ENCODE results near the gene TNFAIP8L1.

The TNFAIP8L1 gene

GRCh38 chr19:4697304-4697703, 58.0 kb downstream of the TNFAIP8L1 start:
- no peak overlapping the region for H2AFZ ChIP-seq (ENCODE audit: low read depth, low read length)
- H4K20me1 ChIP-seq (ENCODE audit: insufficient read depth, low read length), result peaks cover 13% of the 10 kb centered on the region
- no peak overlapping the region for H3K27ac ChIP-seq (ENCODE audit: low read length)
- ATAC-seq (ENCODE audit: insufficient read depth, low read depth) (no peak), DNase-seq (no peak)
- H3K4me2 ChIP-seq (ENCODE audit: insufficient read depth, low read length), result no peak overlapping the region
- no peaks in the 10 kb centered on the region for H3K4me1 ChIP-seq (ENCODE audit: insufficient read depth, low read length)
- no peak overlapping the region for H3K9ac ChIP-seq (ENCODE audit: low read depth, low read length)
- no peaks in the 10 kb centered on the region for H3K9me3 ChIP-seq (ENCODE audit: insufficient read depth, low read length, severe bottlenecking)
- no peak overlapping the region for H3K4me3 ChIP-seq (ENCODE audit: low read depth in 1 of 2, low read length in 2 of 2)
- no peaks in the 10 kb centered on the region for H3K79me2 ChIP-seq (ENCODE audit: insufficient read depth, low read length)
- peaks cover 88% of the 10 kb centered on the region for H3K36me3 ChIP-seq (ENCODE audit: insufficient read depth, low read length)
- TF ChIP-seq EZH2 (IDR thresholded peaks at IDR 0.05; ENCODE audit: borderline replicate concordance, low read depth, low read length, severe bottlenecking) (no peak), CTCF (IDR thresholded peaks at IDR 0.05; ENCODE audit: borderline replicate concordance, extremely low read depth, low read length, poor library complexity, severe bottlenecking) (no peak)
- H3K27me3 ChIP-seq (ENCODE audit: insufficient read depth, low read length, poor library complexity), result no peaks in the 10 kb centered on the region

- ATAC-seq (ENCODE audit: insufficient read depth, low read depth), result no peak
- Histone ChIP-seq H3K9me3 (ENCODE audit: insufficient read depth, low read length, severe bottlenecking) (no peaks in the 10 kb centered on the region), H3K27ac (ENCODE audit: low read length) (no peak overlapping the region), H4K20me1 (ENCODE audit: insufficient read depth, low read length) (peaks cover 9% of the 10 kb centered on the region; the same call in 1 of the 2 replicates), H3K4me3 (ENCODE audit: low read depth in 1 of 2, low read length in 2 of 2) (no peak overlapping the region), H3K36me3 (ENCODE audit: insufficient read depth, low read length) (peaks cover 82% of the 10 kb centered on the region), H3K4me1 (ENCODE audit: insufficient read depth, low read length) (no peaks in the 10 kb centered on the region), H3K27me3 (ENCODE audit: insufficient read depth, low read length, poor library complexity) (no peaks in the 10 kb centered on the region), H2AFZ (ENCODE audit: low read depth, low read length) (no peak overlapping the region), H3K9ac (ENCODE audit: low read depth, low read length) (no peak overlapping the region), H3K4me2 (ENCODE audit: insufficient read depth, low read length) (no peak overlapping the region), H3K79me2 (ENCODE audit: insufficient read depth, low read length) (no peaks in the 10 kb centered on the region)
- DNase-seq, result no peak
- no peak for TF ChIP-seq CTCF (IDR thresholded peaks at IDR 0.05; ENCODE audit: borderline replicate concordance, extremely low read depth, low read length, poor library complexity, severe bottlenecking)
- no peak for TF ChIP-seq EZH2 (IDR thresholded peaks at IDR 0.05; ENCODE audit: borderline replicate concordance, low read depth, low read length, severe bottlenecking)
Measured at GRCh38 chr19:4699826-4700692, 60.7 kb downstream of the TNFAIP8L1 start.

GRCh38 chr19:4700693-4700970, 61.3 kb downstream of the TNFAIP8L1 start:
- H3K79me2 ChIP-seq (ENCODE audit: insufficient read depth, low read length), result no peaks in the 10 kb centered on the region
- ATAC-seq (ENCODE audit: insufficient read depth, low read depth) (no peak), DNase-seq (no peak)
- TF ChIP-seq CTCF (IDR thresholded peaks at IDR 0.05; ENCODE audit: borderline replicate concordance, extremely low read depth, low read length, poor library complexity, severe bottlenecking) (peak; percentile 19), EZH2 (IDR thresholded peaks at IDR 0.05; ENCODE audit: borderline replicate concordance, low read depth, low read length, severe bottlenecking) (no peak)
- no peak overlapping the region for H3K27ac ChIP-seq (ENCODE audit: low read length)
- H3K9me3 ChIP-seq (ENCODE audit: insufficient read depth, low read length, severe bottlenecking), result no peaks in the 10 kb centered on the region
- no peaks in the 10 kb centered on the region for H3K4me1 ChIP-seq (ENCODE audit: insufficient read depth, low read length)
- no peak overlapping the region for H3K9ac ChIP-seq (ENCODE audit: low read depth, low read length)
- no peak overlapping the region for H3K4me3 ChIP-seq (ENCODE audit: low read depth in 1 of 2, low read length in 2 of 2)
- no peaks in the 10 kb centered on the region for H3K27me3 ChIP-seq (ENCODE audit: insufficient read depth, low read length, poor library complexity)
- no peak overlapping the region for H3K4me2 ChIP-seq (ENCODE audit: insufficient read depth, low read length)
- H2AFZ ChIP-seq (ENCODE audit: low read depth, low read length), result no peak overlapping the region
- H4K20me1 ChIP-seq (ENCODE audit: insufficient read depth, low read length), result peaks cover 8% of the 10 kb centered on the region; the same call in 1 of the 2 replicates
- H3K36me3 ChIP-seq (ENCODE audit: insufficient read depth, low read length), result peaks cover 82% of the 10 kb centered on the region
